Transverse colon (tissue), 3 donors: ENCODE measurements around the gene R3HDM4.

Source experiments
- POLR2A ChIP-seq: fragments of 450-650 bp; IDR thresholded peaks from one replicate; pipeline ENCODE4 v1.6.1; 2016; ENCODE audit warnings: antibody characterized with exemption, mild to moderate bottlenecking, moderate library complexity
- TF ChIP-seq, protein P1 (sequence below), 5 experiments: fragments of 200-600 bp in 3 of 5; fragments of 450-650 bp in 2 of 5; sonication (generic) in 3 of 5; IDR thresholded peaks; 1 replicate in 2 of 5; 2 replicates in 3 of 5; pipeline ENCODE4 v1.5.1; 2016 to 2017; ENCODE audit warnings: antibody characterized with exemption in 5 of 5, inconsistent platforms in 3 of 5, mild to moderate bottlenecking in 2 of 5, moderate library complexity in 1 of 5

DNA sequence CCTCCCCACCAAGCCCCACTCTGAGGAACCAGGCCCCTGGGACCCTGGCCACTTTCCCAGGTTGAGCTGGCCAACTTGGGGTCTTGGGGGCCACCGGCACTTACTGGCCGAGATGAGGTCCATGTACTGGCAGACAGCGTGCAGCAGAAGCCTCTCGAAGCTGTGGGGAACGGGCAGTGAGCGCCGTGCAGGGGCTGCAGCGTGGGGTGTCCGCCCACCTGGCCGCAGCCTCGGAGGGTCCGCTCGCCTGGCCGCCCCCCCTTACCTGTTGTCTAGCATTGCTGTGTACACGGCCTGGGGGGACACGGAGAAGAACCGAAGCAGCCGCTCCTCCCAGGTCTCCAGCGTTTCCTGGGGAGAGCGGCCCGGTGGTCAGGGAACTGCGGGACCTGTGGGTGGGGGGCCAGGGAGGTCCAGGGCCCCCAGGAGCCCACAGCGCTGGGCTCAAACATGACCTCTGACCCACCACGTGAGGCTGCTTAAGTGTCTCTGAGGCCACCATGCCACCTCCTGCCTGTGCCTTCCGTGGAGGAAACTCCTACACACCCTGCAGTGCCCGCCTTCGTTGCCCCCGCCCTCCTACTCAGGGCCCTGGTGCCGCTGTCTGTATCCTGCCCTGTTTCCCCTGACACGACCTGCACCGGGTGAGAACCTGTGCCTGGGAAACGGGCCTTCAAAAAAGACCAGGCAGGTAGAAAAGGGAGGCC lies 13.5 kb downstream of the R3HDM4 start:
- TF ChIP-seq, protein P1, sequence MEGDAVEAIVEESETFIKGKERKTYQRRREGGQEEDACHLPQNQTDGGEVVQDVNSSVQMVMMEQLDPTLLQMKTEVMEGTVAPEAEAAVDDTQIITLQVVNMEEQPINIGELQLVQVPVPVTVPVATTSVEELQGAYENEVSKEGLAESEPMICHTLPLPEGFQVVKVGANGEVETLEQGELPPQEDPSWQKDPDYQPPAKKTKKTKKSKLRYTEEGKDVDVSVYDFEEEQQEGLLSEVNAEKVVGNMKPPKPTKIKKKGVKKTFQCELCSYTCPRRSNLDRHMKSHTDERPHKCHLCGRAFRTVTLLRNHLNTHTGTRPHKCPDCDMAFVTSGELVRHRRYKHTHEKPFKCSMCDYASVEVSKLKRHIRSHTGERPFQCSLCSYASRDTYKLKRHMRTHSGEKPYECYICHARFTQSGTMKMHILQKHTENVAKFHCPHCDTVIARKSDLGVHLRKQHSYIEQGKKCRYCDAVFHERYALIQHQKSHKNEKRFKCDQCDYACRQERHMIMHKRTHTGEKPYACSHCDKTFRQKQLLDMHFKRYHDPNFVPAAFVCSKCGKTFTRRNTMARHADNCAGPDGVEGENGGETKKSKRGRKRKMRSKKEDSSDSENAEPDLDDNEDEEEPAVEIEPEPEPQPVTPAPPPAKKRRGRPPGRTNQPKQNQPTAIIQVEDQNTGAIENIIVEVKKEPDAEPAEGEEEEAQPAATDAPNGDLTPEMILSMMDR (IDR thresholded peaks at IDR 0.05): no peak
- TF ChIP-seq POLR2A: no peak
